Muscle of arm (tissue), 12 donors: ENCODE data around the gene SLN. TPM values are rescaled to one million over a fixed set of nuclear protein-coding genes. Genes with fewer than 3 reads are reported as not detected.
A peak's percentile ranks its signal among the peaks of the same experiment; 100 is the strongest.

ENCODE experiments used
- DNase-seq: peaks from one replicate; pipeline ENCODE4 v3.0.0-alpha.2; 2013
- polyA plus RNA-seq, 12 donors: library from polyadenylated mRNA; unstranded; fragments of 120-200 nt; gene quantifications; one replicate each; pipeline ENCODE4 v1.2.1, GENCODE V29; 2013; ENCODE audit not compliant: insufficient read length in 12 of 12

Gene SLN
- polyA plus RNA-seq, 12 donors, result 801 to 3,016 (median 2,101) TPM; not detected in 1

DNA sequence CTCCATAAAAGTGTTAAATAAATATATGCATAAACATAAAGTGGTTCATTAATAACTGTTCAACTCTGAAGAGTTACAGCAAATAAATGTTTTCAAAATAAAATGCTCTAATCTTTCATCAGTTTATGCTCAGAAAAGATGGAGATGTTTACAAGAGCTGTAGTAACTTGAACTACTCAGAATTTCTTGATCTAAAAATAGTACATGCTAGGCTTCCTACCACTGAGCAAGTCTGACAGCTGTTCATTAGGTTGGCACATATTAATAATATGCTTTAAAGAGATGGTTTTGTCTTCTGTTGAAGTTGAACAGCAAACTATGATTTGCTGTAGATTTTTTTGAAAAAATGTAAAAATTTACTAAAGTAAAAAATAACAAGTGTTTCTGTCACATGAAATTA lies 10.8 kb upstream of the SLN start:
- DNase-seq, result no peak

GRCh38 chr11:107721207-107721606 lies 9.4 kb upstream of the SLN start:
- DNase-seq, result no peak

- no peak for DNase-seq
Measured at GRCh38 chr11:107720303-107720774, 8.5 kb upstream of the SLN start.

DNA sequence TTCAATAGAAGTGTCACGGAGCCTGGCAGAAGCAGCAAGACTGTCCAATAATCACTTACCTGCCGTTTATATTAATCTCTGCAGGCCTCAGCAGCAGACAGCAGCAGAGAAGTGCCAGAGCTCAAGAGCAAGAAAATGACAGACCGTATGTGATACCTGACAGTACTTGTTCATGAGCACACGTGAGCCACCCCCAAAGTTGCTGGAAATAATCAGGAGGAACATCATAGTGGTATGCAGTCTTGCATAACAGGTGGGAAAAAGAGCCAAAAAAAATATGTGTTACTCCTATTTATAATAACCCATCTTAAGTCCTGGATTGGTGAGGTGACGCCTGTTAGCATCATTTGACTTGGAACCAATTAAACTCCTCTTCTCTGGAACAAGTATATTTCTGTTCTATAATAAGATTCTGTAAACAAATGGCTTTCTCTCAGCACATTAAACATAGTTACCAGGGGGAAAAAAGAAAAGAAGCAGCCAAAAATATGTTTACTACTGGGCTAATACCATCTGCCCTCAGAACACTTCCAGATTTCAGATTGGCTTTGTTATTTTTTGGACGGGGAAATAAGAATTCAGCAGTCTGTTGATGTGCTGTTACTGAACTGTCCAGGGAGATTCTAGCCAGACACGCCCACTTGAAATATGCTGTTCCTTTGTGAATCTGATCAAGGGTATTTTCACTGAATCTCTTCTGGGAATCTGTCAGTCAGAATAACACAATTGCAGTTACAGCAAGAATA lies 7.9 kb upstream of the SLN start:
- DNase-seq, result peak; percentile 71

DNA sequence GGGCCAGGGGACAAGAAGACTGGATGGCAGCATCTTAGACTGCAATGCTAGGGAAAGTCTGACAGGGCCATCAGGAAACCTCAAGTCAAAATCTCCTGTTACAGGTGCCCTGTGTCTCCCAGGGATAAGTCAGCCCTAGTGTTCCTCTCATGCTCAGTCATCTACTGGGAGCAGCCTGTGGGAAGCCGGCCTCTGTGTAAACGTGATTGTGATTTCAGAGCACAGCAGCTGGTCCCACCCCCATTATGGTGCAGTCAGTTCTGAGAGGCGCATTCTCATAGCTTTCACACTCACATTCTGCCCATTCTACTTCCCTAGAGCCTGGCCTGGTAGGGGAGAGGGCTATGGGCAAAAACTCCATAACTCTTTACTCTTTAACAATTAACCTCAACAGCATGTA lies 7.2 kb upstream of the SLN start:
- no peak for DNase-seq

DNA sequence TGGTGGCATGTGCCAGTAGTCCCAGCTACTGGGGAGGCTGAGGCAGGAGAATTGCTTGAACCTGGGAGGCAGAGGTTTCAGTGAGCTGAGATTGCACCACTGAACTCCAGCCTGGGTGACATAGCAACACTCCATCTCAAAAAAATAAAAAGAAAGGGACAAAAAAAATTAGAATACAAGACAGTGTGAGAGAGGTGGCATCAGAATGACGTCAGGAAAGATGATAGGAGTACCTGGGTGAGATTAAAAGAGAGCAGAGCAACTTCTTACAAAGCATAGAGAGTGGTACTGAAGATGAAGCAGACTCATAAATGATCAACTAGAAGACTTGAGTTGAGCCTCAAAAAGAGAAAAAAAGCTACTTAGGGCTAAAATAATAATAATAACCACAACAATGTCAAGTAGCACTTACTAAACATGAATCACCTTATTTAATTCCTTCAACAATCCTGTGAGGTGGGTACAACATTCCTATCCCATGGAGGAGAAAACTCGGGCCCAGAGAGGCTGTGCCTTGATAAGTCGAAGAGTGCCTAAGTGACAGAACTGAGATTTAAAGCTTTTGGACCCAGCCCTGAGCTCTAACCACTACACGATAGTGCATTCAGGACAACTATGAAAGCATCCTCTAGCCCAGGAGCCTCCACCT lies 5.2 kb upstream of the SLN start:
- no peak for DNase-seq

DNA sequence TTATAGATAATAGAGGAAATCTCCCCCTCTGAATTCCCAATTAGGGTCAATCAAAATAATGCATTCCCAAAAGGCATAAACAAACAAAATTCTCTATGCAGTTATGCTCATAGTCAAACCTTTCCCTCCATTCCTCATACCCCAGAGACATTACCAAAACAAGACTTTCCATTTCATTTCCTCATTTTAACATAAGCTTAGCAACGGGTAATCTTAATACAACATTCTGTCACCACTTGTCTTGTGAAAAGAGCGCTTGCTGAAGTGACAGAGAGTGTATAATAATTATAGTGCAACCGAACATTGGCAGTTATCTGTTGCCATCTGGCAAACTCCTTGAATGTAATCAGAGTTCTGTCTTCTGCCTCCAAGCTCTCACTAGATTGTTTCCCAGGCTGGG lies 1.2 kb upstream of the SLN start:
- peak; percentile 39 for DNase-seq

GRCh38 chr11:107710301-107710700 lies 1.6 kb downstream of the SLN start:
- DNase-seq, result no peak

DNA sequence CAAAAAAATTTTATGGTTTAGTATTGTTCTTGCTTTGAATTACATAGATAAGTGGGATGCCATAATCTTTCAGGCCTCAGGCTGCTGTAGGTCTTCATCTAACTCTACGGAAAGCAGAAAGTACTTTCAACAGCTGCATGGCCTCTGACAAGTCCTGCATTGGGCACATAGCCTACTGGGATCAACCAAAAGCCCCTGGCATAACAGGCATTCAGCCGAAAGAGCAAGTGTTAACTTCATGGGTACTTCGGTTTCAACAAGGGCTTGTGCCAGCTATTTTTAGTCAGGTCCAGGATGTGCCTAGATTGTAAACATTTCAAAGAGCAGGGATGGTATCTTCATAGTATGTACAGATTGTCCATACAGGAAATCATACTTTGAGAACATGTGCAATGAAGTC lies 3.1 kb downstream of the SLN start:
- DNase-seq, result no peak

GRCh38 chr11:107707807-107708206 lies 4.0 kb downstream of the SLN start:
- no peak for DNase-seq

GRCh38 chr11:107707215-107707671 lies 4.6 kb downstream of the SLN start:
- no peak for DNase-seq

DNA sequence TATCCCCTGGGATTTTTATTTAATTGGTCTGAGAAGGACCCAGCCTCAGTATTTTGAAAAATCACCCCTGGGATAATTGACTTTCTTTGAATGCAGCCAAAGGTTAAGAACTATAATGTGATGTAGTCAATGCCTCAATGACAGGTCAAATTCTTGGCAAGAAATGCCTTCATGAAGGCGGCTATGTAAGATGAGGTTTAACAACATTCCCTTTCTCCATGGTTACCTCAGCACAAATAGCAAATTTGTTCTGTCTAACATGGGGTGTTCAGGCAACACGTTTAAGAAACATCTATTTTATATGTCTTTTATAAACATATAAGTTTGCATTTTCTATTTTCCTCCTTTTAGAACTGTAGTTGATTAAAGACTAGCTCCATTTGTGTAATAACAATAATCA lies 5.3 kb downstream of the SLN start:
- no peak for DNase-seq

DNA sequence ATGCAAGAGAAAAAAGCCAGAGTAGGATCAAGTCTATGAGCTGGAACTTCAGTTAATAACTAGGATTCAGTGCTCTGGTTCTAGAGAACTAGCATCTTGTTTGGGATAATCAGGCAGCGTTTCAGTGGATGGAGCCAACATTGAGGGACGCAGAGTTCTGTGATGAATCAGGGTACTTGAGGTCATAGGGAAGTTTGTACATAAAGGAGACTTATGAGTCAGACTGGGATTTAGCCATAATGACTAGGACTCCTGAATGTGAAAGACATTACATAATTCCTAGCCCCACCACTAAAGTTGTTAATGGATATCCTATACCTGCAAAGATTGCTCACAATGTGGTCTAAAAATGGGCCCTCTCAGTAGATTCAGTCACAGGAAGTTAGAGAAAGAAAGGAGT lies 6.8 kb downstream of the SLN start:
- no peak for DNase-seq

DNA sequence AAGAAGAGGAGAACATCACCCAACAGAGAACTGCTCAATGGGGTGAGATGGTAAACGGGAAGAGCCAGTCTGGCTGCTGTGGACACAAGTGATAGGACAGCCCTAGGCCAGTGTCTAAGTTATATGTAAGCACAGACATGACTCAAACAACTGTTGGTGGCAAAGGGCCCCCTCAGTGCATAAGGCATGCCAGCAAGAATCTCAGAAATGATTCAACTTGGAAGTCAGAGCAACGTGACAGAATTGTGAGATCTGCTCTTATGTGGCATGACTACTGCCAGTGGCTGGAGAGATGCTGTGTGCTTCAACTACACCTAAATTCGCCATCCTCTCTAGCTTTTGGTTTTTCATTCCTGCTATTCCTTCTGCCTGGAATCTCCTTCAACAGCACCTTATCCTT lies 7.4 kb downstream of the SLN start:
- DNase-seq, result no peak

DNA sequence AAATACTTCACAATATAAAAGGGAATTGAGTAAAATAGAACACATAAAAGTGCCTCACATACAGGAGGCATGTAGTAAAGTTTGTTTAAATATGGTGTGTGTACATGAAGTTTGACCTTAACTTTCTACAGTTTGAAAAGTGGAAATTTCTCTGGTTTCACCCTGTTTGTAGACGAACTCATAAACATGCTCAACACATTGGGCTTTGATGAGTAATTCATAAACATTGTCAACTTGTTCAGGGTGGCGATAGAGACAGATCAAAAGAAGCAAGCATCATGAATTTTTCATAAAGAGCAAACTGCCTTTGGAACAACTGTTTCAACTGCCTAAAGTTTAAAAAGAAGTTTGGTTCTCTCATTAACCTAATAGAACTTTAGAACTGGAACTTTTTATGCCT lies 9.1 kb downstream of the SLN start:
- no peak for DNase-seq

DNA sequence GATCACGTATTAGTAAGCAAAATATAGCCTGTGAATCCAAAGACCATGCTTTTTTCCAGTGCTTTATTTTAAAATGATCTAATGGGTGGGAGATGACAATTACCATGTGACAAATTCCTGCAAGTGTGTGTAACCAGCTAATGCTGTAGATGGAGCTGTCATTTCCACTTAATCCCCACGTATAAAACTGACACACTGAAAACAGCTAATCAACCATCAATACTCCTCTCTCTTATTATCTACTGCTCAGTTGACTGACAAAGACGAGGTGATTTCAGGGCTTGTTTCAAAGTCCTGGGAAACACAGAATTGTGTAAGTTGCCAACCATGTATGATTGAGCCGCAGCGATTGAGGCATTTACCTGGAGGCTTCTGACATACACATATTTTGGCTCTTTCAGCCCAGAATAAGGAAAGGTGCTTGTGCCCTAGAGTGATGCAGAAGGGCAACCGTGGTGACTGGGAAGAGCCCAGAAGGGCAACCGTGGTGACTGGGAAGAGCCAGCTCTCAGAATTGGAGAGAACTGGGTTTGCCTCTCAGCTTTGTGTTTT lies 9.7 kb downstream of the SLN start:
- DNase-seq, result no peak

GRCh38 chr11:107699371-107700285 lies 12.2 kb downstream of the SLN start:
- no peak for DNase-seq

DNA sequence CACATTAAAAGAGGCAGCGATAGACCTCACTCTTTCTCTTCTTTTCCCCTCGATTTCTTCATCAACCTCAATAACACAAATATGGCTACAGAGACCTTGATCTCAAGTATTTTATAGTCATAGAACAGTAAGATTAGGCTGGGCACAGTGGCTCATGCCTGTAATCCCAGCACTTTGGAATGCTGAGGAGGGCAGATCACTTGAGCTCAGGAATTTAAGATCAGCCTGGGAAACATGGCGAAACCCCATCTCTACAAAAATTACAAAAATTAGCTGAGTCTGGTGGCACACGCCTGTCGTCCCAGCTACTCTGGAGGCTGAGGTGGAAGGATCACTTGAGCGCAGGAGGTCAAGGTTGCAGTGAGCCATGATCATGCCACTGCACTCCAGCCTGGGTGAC lies 14.6 kb downstream of the SLN start:
- DNase-seq, result no peak

DNA sequence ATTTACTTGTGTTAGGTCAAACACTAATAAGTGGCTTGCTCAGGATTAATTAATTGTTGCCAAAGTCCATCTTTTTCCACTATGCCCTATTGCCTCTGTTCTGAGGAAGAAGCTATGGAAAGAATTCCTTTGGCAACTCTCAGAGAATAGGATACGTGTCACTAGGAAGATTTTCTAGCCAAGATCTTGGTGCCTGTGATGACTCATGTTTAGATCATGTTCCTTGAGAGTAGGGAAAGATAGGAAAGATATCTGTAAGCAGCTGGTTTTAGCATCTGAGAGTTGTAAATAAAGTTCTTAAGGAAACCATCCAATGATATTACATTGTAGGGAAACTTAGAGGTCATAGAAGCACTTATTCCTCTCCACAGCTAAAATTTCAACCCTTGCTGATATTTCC lies 15.7 kb downstream of the SLN start:
- DNase-seq, result no peak

DNA sequence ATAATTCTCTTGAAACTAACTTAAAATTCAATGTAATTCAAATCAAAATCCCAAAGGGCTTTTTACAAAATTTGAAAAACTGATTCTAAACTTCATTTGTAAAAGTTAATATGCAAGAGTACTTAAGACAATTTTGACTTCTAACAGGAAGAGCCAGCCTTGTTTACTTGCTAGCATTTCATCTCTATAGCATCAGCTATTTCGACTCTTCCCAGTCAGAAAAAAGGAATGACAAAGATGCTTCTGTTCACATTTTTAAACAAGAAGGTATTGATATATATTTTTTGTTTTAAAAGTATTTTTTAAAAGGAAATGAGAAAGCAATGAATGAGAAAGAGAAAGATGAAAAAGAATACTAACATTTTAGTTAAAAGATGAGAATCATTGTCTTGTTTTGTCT lies 16.4 kb downstream of the SLN start:
- DNase-seq, result no peak

DNA sequence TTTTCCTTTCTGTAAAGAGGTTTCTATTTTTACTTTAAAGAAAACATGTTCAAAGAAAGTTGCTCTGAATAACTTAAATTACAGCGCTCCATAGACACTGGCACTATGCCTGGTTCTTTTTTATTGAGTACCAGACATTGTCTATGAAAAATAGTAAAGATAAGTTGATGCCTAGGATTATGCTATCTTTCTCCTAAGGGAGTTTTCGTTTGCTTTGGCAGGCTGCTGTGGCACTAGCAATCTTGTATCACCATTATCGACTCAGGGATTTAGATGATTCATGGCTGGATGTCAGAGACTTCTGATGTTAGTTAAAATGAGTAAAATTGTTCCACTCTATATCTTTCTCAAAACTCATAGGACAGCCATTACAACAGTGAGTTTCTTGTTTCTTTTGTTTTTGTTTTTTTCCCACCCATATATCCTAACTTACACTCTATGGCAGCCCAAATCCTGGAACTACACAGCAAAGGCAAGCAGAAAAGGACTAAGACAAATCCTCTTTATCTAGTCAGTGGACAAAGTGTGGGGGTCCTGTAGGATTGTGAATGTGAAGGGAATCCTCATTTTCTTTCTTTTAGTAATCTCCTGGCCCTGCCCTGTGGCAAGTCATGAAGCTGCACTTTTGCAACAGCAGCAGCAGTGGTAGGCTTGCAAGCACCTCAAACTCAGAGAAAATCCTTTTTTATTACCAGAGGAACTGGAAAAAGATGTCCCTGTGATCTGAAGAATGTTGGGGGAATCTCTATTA lies 20.7 kb downstream of the SLN start:
- DNase-seq, result no peak
